Astrocyte (in vitro differentiated cells and primary cell): ENCODE data around the gene ATN1. TPM values are rescaled to one million over a fixed set of nuclear protein-coding genes. Genes with fewer than 3 reads are reported as not detected.
A peak's percentile ranks its signal among the peaks of the same experiment; 100 is the strongest.

Source experiments
- DNase-seq: peaks from one replicate; pipeline ENCODE4 v3.0.0-alpha.2; 2010; ENCODE audit warnings: low read depth
- FAIRE-seq: peaks from 2 replicates; lab custom pipeline; 2011; peaks lifted over from hg19 to GRCh38; lab: Jason Lieb, UNC
- H2AFZ ChIP-seq: 2 replicates; pipeline ENCODE4 v1.6.0; 2012; ENCODE audit warnings: low read depth, low read length, inconsistent platforms
- H3K27ac ChIP-seq: 2 replicates; pipeline ENCODE4 v1.5.1; 2011; ENCODE audit warnings: low read depth, low read length, inconsistent platforms
- H3K27me3 ChIP-seq: 2 replicates; pipeline ENCODE4 v1.6.0; 2011; ENCODE audit warnings: low read length, inconsistent platforms; ENCODE audit not compliant: insufficient read depth
- H3K36me3 ChIP-seq: 2 replicates; pipeline ENCODE4 v1.5.1; 2011; ENCODE audit warnings: low read length, inconsistent platforms; ENCODE audit not compliant: insufficient read depth
- H3K4me1 ChIP-seq: 2 replicates; pipeline ENCODE4 v1.5.1; 2011; ENCODE audit warnings: low read length, inconsistent platforms; ENCODE audit not compliant: insufficient read depth
- H3K4me2 ChIP-seq: 2 replicates; pipeline ENCODE4 v1.6.0; 2012; ENCODE audit warnings: low read length, inconsistent platforms
- H3K4me3 ChIP-seq: 2 replicates; pipeline ENCODE4 v1.5.1; 2011; ENCODE audit warnings: low read depth, mild to moderate bottlenecking, low read length, inconsistent platforms; ENCODE audit not compliant: insufficient read depth
- H3K79me2 ChIP-seq: 2 replicates; pipeline ENCODE4 v1.6.0; 2012; ENCODE audit warnings: mild to moderate bottlenecking, low read length, inconsistent platforms; ENCODE audit not compliant: insufficient read depth
- H3K9ac ChIP-seq: 2 replicates; pipeline ENCODE4 v1.6.0; 2012; ENCODE audit warnings: mild to moderate bottlenecking, low read length, inconsistent platforms
- H3K9me3 ChIP-seq: 2 replicates; pipeline ENCODE4 v1.5.1; 2012; ENCODE audit warnings: low read depth, mild to moderate bottlenecking, low read length, inconsistent platforms; ENCODE audit not compliant: insufficient read depth
- H4K20me1 ChIP-seq: 2 replicates; pipeline ENCODE4 v1.6.0; 2012; ENCODE audit warnings: low read length, inconsistent platforms; ENCODE audit not compliant: insufficient read depth
- H3K27ac Mint-ChIP-seq: one replicate; pipeline ENCODE4 v1.8.0; 2021; ENCODE audit warnings: mild to moderate bottlenecking, mixed read lengths; ENCODE audit not compliant: unreplicated experiment
- H3K27me3 Mint-ChIP-seq: one replicate; pipeline ENCODE4 v1.8.0; 2021; ENCODE audit warnings: low read depth, mixed read lengths; ENCODE audit not compliant: unreplicated experiment
- H3K36me3 Mint-ChIP-seq: one replicate; pipeline ENCODE4 v1.8.0; 2021; ENCODE audit warnings: low read depth, mixed read lengths; ENCODE audit not compliant: unreplicated experiment
- H3K4me1 Mint-ChIP-seq: one replicate; pipeline ENCODE4 v1.8.0; 2021; ENCODE audit warnings: low read depth, mixed read lengths; ENCODE audit not compliant: unreplicated experiment
- H3K4me3 Mint-ChIP-seq: one replicate; pipeline ENCODE4 v1.8.0; 2021; ENCODE audit warnings: mild to moderate bottlenecking, moderate library complexity, mixed read lengths; ENCODE audit not compliant: unreplicated experiment
- H3K9me3 Mint-ChIP-seq: one replicate; pipeline ENCODE4 v1.8.0; 2021; ENCODE audit warnings: mild to moderate bottlenecking, mixed read lengths; ENCODE audit not compliant: unreplicated experiment
- CTCF ChIP-seq: IDR thresholded peaks from 2 replicates; pipeline ENCODE4 v1.5.1; 2011; ENCODE audit warnings: low read depth, mild to moderate bottlenecking, inconsistent platforms, low read length, moderate library complexity; ENCODE audit not compliant: insufficient read depth
- EZH2 ChIP-seq: IDR thresholded peaks from 2 replicates; pipeline ENCODE4 v1.6.1; 2012; ENCODE audit warnings: mild to moderate bottlenecking, low read length, inconsistent platforms; ENCODE audit not compliant: insufficient read depth
- total RNA-seq: library from RNA; stranded (reverse); gene quantifications from 2 replicates; pipeline ENCODE4 v1.2.1, GENCODE V29; 2021

Gene ATN1
- total RNA-seq, 1 donor from 2014 or later = 97.8 TPM

- Histone ChIP-seq H2AFZ (no peak overlapping the region), H3K4me2 (peak overlapping the region; percentile 93), H3K27ac (peak overlapping the region; percentile 31), H3K27me3 (no peaks in the 10 kb centered on the region), H3K79me2 (peaks cover 23% of the 10 kb centered on the region), H3K4me3 (no peak overlapping the region), H3K4me1 (peaks cover 39% of the 10 kb centered on the region), H3K36me3 (peaks cover 24% of the 10 kb centered on the region), H4K20me1 (peaks cover 30% of the 10 kb centered on the region), H3K9ac (peak overlapping the region; percentile 91), H3K9me3 (no peaks in the 10 kb centered on the region)
- peaks cover 18% of the 10 kb centered on the region for H3K36me3 Mint-ChIP-seq
- no peak for DNase-seq
- peaks cover 3% of the 10 kb centered on the region for H3K9me3 Mint-ChIP-seq
- H3K4me3 Mint-ChIP-seq = peak overlapping the region; percentile 66
- no peaks in the 10 kb centered on the region for H3K27me3 Mint-ChIP-seq
- peak overlapping the region; percentile 82 for H3K27ac Mint-ChIP-seq
- H3K4me1 Mint-ChIP-seq = peaks cover 24% of the 10 kb centered on the region
- no peak for FAIRE-seq
- TF ChIP-seq EZH2 (peak; percentile 33), CTCF (no peak)
Observed at GRCh38 chr12:6938353-6939190, 10.8 kb downstream of the ATN1 start.

GRCh38 chr12:6939191-6939540 is 11.4 kb downstream of the ATN1 start:
- peaks cover 24% of the 10 kb centered on the region for H4K20me1 ChIP-seq
- no peak for TF ChIP-seq CTCF
- no peak for TF ChIP-seq EZH2
- H3K4me2 ChIP-seq = no peak overlapping the region
- H3K4me1 Mint-ChIP-seq = peaks cover 19% of the 10 kb centered on the region
- H3K36me3 Mint-ChIP-seq = peaks cover 13% of the 10 kb centered on the region
- H3K27me3 ChIP-seq = no peaks in the 10 kb centered on the region
- FAIRE-seq = no peak
- no peaks in the 10 kb centered on the region for H3K9me3 ChIP-seq
- H3K27me3 Mint-ChIP-seq = no peaks in the 10 kb centered on the region
- no peak for DNase-seq
- peak overlapping the region; percentile 19 for H3K9ac ChIP-seq
- peaks cover 22% of the 10 kb centered on the region for H3K36me3 ChIP-seq
- peaks cover 33% of the 10 kb centered on the region for H3K4me1 ChIP-seq
- H3K9me3 Mint-ChIP-seq = peaks cover 3% of the 10 kb centered on the region
- H3K4me3 ChIP-seq = no peak overlapping the region
- no peak overlapping the region for H2AFZ ChIP-seq
- peak overlapping the region; percentile 64 for H3K4me3 Mint-ChIP-seq
- peaks cover 17% of the 10 kb centered on the region for H3K79me2 ChIP-seq
- no peak overlapping the region for H3K27ac ChIP-seq
- H3K27ac Mint-ChIP-seq = peak overlapping the region; percentile 82

- TF ChIP-seq EZH2 (no peak), CTCF (no peak)
- DNase-seq (no peak), FAIRE-seq (no peak)
- peaks cover 18% of the 10 kb centered on the region for H3K4me1 Mint-ChIP-seq
- peak overlapping the region; percentile 28 for H3K9ac ChIP-seq
- H3K4me2 ChIP-seq = no peak overlapping the region
- peaks cover 39% of the 10 kb centered on the region for H3K4me1 ChIP-seq
- H3K27ac Mint-ChIP-seq = peak overlapping the region; percentile 69
- H3K9me3 ChIP-seq = no peaks in the 10 kb centered on the region
- H3K27me3 ChIP-seq = no peaks in the 10 kb centered on the region
- no peak overlapping the region for H3K4me3 Mint-ChIP-seq
- no peak overlapping the region for H2AFZ ChIP-seq
- peaks cover 20% of the 10 kb centered on the region for H3K79me2 ChIP-seq
- peaks cover 3% of the 10 kb centered on the region for H3K9me3 Mint-ChIP-seq
- peaks cover 26% of the 10 kb centered on the region for H4K20me1 ChIP-seq
- peaks cover 3% of the 10 kb centered on the region for H3K36me3 Mint-ChIP-seq
- H3K36me3 ChIP-seq = peaks cover 15% of the 10 kb centered on the region
- no peak overlapping the region for H3K4me3 ChIP-seq
- no peak overlapping the region for H3K27ac ChIP-seq
- no peaks in the 10 kb centered on the region for H3K27me3 Mint-ChIP-seq
Observed at GRCh38 chr12:6941267-6941666, 13.5 kb downstream of the ATN1 start.
